GM06990 (cell line): ENCODE data around the gene MTHFD2L.

Source experiments
- DNase-seq: peaks from one replicate; pipeline ENCODE4 v3.0.0-alpha.2; 2011; ENCODE audit not compliant: insufficient read length; ENCODE audit errors: extremely low read depth
- H3K27me3 ChIP-seq: replicated peaks from 2 replicates; pipeline ENCODE4 v1.6.0; 2011; ENCODE audit warnings: low read length; ENCODE audit not compliant: control insufficient read depth, insufficient read depth
- H3K36me3 ChIP-seq: 2 replicates; pipeline ENCODE4 v1.5.1; 2011; ENCODE audit warnings: low read length; ENCODE audit not compliant: control insufficient read depth, insufficient read depth
- H3K4me3 ChIP-seq: replicated peaks from 2 replicates; pipeline ENCODE4 v1.5.1; 2011; ENCODE audit warnings: low read depth, mild to moderate bottlenecking, control low read depth, low read length
- TF ChIP-seq, protein P1 (sequence below): IDR thresholded peaks from 2 replicates; pipeline ENCODE4 v1.5.1; 2011; ENCODE audit warnings: low read length, control low read depth, mild to moderate bottlenecking, inconsistent platforms; ENCODE audit not compliant: insufficient read depth, poor library complexity, severe bottlenecking

The MTHFD2L gene

GRCh38 chr4:74146581-74147129 is 11.3 kb upstream of the MTHFD2L start:
- Histone ChIP-seq H3K36me3 (no peaks in the 10 kb centered on the region), H3K27me3 (no peaks in the 10 kb centered on the region), H3K4me3 (no peak overlapping the region)
- DNase-seq: no peak
- TF ChIP-seq, protein P1, sequence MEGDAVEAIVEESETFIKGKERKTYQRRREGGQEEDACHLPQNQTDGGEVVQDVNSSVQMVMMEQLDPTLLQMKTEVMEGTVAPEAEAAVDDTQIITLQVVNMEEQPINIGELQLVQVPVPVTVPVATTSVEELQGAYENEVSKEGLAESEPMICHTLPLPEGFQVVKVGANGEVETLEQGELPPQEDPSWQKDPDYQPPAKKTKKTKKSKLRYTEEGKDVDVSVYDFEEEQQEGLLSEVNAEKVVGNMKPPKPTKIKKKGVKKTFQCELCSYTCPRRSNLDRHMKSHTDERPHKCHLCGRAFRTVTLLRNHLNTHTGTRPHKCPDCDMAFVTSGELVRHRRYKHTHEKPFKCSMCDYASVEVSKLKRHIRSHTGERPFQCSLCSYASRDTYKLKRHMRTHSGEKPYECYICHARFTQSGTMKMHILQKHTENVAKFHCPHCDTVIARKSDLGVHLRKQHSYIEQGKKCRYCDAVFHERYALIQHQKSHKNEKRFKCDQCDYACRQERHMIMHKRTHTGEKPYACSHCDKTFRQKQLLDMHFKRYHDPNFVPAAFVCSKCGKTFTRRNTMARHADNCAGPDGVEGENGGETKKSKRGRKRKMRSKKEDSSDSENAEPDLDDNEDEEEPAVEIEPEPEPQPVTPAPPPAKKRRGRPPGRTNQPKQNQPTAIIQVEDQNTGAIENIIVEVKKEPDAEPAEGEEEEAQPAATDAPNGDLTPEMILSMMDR: no peak

- no peak overlapping the region for H3K4me3 ChIP-seq
- no peak for DNase-seq
- H3K27me3 ChIP-seq: no peaks in the 10 kb centered on the region
- no peaks in the 10 kb centered on the region for H3K36me3 ChIP-seq
- TF ChIP-seq, protein P1: no peak
Observed at GRCh38 chr4:74148205-74148604, 9.7 kb upstream of the MTHFD2L start.

GRCh38 chr4:74152836-74153235 is 5.1 kb upstream of the MTHFD2L start:
- TF ChIP-seq, protein P1: no peak
- no peaks in the 10 kb centered on the region for H3K36me3 ChIP-seq
- H3K4me3 ChIP-seq: no peak overlapping the region
- no peaks in the 10 kb centered on the region for H3K27me3 ChIP-seq
- DNase-seq: no peak

DNA sequence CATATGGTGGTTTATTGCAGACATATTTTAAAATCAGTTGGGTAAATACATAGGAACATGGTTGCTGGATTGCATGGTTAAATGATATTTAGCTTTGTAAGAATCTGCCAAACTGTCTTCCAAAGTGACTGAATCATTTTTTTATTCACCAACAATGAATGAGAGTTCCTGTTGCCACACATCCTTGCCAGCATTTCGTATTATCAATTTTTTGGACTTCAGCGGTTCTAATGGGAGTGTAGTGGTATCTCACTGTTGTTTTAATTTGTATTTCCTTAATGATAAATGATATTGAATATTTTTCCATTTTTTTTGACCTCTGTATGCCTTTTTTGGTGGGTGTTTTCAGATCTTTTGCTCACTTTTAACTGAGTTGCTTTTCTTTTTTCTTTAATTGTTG is 1.4 kb upstream of the MTHFD2L start:
- no peaks in the 10 kb centered on the region for H3K27me3 ChIP-seq
- H3K4me3 ChIP-seq: no peak overlapping the region
- TF ChIP-seq, protein P1: no peak
- H3K36me3 ChIP-seq: no peaks in the 10 kb centered on the region
- no peak for DNase-seq

DNA sequence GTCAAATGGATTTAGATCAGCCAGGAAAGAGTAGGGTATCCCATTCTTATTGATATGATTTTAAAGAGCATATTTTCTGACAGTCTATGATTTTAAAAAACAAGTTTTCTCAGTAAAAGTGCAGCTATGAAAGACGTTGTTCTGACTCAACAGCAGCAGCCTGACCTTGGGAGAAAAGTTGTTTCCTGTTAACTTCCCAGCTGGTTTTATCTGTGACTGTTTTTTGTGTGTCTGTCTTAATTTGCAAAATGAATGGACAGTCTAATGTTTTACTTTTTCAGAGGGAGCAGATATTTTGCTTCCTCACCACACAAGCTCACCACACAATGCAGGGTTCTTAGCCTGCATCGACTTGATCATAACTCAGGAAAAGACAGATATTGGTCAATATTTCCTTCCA is 764 bp upstream of the MTHFD2L start:
- no peaks in the 10 kb centered on the region for H3K36me3 ChIP-seq
- TF ChIP-seq, protein P1: no peak
- no peak for DNase-seq
- peak overlapping the region; percentile 85 for H3K4me3 ChIP-seq
- H3K27me3 ChIP-seq: no peaks in the 10 kb centered on the region

- TF ChIP-seq, protein P1: no peak
- H3K36me3 ChIP-seq: no peaks in the 10 kb centered on the region
- peak overlapping the region; percentile 85 for H3K4me3 ChIP-seq
- DNase-seq: no peak
- H3K27me3 ChIP-seq: no peaks in the 10 kb centered on the region
Observed at GRCh38 chr4:74158466-74159142, 686 bp downstream of the MTHFD2L start.
